SK-N-SH (cell line): ENCODE results near the gene PDE2A.

Experiments
- EP300 ChIP-seq, 2 experiments: IDR thresholded peaks; 2 replicates each; pipeline versions ENCODE4 v1.4.0 to v1.6.1; 2012; ENCODE audit warnings: borderline replicate concordance in 1 of 2, low read depth in 1 of 2, low read length in 1 of 2
- FOXJ3 ChIP-seq: sonication (generic); formaldehyde crosslinking; IDR thresholded peaks from 2 replicates; pipeline ENCODE4 v1.5.1; 2020; ENCODE audit warnings: mild to moderate bottlenecking, missing genetic modification reagents
- MEF2A ChIP-seq: IDR thresholded peaks from 2 replicates; pipeline ENCODE4 v1.4.0; 2012; ENCODE audit warnings: low read depth, borderline replicate concordance
- NFIC ChIP-seq: IDR thresholded peaks from 2 replicates; pipeline ENCODE4 v1.4.0; 2012; ENCODE audit warnings: borderline replicate concordance
- TF ChIP-seq, protein P1 (sequence below): fragments of 200-600 bp; sonication (generic); IDR thresholded peaks from 2 replicates; pipeline ENCODE4 v1.6.1; 2017; ENCODE audit warnings: antibody characterized with exemption, mild to moderate bottlenecking, moderate library complexity
- TF ChIP-seq, protein P2 (sequence below): fragments of 150-350 bp; IDR thresholded peaks from 2 replicates; pipeline ENCODE4 v1.6.1; 2017; ENCODE audit warnings: antibody characterized with exemption, low read length, low read depth, borderline replicate concordance
- TF ChIP-seq, protein P3 (sequence below): IDR thresholded peaks from 2 replicates; pipeline ENCODE4 v1.6.1; 2012; ENCODE audit warnings: mild to moderate bottlenecking, low read depth, low read length, moderate library complexity

DNA sequence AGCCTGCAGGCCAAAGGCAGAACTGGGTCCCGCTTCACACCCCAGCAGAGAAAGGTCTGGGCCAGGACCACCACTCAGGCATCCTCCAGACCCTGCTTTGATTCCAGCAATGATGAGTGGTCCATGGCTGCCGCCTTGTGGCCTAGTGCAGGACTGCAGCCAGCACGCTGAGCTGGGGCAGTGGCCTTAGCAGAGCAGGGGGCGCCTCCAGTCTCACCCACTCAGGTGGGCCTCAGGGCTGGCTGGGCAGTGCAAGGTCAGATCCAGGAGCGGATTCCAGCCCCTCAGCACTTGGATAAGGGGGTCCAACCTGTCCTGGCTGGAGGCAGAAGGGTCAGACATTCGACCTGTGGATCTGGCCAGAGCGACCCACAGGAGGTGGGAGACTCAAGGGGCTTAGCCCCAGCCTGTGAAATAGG, 9.6 kb upstream of the PDE2A start:
- TF ChIP-seq, protein P1, sequence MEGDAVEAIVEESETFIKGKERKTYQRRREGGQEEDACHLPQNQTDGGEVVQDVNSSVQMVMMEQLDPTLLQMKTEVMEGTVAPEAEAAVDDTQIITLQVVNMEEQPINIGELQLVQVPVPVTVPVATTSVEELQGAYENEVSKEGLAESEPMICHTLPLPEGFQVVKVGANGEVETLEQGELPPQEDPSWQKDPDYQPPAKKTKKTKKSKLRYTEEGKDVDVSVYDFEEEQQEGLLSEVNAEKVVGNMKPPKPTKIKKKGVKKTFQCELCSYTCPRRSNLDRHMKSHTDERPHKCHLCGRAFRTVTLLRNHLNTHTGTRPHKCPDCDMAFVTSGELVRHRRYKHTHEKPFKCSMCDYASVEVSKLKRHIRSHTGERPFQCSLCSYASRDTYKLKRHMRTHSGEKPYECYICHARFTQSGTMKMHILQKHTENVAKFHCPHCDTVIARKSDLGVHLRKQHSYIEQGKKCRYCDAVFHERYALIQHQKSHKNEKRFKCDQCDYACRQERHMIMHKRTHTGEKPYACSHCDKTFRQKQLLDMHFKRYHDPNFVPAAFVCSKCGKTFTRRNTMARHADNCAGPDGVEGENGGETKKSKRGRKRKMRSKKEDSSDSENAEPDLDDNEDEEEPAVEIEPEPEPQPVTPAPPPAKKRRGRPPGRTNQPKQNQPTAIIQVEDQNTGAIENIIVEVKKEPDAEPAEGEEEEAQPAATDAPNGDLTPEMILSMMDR, result peak; percentile 86
- TF ChIP-seq MEF2A (no peak), EP300 (IDR thresholded peaks at IDR 0.05; ENCODE audit: borderline replicate concordance in 1 of 2, low read depth in 1 of 2, low read length in 1 of 2) (no peak), NFIC (no peak), FOXJ3 (no peak)
- TF ChIP-seq, protein P2, sequence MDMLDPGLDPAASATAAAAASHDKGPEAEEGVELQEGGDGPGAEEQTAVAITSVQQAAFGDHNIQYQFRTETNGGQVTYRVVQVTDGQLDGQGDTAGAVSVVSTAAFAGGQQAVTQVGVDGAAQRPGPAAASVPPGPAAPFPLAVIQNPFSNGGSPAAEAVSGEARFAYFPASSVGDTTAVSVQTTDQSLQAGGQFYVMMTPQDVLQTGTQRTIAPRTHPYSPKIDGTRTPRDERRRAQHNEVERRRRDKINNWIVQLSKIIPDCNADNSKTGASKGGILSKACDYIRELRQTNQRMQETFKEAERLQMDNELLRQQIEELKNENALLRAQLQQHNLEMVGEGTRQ, result no peak
- TF ChIP-seq, protein P3, sequence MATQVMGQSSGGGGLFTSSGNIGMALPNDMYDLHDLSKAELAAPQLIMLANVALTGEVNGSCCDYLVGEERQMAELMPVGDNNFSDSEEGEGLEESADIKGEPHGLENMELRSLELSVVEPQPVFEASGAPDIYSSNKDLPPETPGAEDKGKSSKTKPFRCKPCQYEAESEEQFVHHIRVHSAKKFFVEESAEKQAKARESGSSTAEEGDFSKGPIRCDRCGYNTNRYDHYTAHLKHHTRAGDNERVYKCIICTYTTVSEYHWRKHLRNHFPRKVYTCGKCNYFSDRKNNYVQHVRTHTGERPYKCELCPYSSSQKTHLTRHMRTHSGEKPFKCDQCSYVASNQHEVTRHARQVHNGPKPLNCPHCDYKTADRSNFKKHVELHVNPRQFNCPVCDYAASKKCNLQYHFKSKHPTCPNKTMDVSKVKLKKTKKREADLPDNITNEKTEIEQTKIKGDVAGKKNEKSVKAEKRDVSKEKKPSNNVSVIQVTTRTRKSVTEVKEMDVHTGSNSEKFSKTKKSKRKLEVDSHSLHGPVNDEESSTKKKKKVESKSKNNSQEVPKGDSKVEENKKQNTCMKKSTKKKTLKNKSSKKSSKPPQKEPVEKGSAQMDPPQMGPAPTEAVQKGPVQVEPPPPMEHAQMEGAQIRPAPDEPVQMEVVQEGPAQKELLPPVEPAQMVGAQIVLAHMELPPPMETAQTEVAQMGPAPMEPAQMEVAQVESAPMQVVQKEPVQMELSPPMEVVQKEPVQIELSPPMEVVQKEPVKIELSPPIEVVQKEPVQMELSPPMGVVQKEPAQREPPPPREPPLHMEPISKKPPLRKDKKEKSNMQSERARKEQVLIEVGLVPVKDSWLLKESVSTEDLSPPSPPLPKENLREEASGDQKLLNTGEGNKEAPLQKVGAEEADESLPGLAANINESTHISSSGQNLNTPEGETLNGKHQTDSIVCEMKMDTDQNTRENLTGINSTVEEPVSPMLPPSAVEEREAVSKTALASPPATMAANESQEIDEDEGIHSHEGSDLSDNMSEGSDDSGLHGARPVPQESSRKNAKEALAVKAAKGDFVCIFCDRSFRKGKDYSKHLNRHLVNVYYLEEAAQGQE, result no peak
